ENCODE results near the gene NPEPPS. TPM values are rescaled to one million over a fixed set of nuclear protein-coding genes. Genes with fewer than 3 reads are reported as not detected.
A peak's percentile ranks its signal among the peaks of the same experiment; 100 is the strongest.
"Not testable (repeated sequence)": the region's sequence is repeated elsewhere in the genome, so short reads cannot be mapped to it uniquely, and the experiment has no call there.

Gene NPEPPS, protein sequence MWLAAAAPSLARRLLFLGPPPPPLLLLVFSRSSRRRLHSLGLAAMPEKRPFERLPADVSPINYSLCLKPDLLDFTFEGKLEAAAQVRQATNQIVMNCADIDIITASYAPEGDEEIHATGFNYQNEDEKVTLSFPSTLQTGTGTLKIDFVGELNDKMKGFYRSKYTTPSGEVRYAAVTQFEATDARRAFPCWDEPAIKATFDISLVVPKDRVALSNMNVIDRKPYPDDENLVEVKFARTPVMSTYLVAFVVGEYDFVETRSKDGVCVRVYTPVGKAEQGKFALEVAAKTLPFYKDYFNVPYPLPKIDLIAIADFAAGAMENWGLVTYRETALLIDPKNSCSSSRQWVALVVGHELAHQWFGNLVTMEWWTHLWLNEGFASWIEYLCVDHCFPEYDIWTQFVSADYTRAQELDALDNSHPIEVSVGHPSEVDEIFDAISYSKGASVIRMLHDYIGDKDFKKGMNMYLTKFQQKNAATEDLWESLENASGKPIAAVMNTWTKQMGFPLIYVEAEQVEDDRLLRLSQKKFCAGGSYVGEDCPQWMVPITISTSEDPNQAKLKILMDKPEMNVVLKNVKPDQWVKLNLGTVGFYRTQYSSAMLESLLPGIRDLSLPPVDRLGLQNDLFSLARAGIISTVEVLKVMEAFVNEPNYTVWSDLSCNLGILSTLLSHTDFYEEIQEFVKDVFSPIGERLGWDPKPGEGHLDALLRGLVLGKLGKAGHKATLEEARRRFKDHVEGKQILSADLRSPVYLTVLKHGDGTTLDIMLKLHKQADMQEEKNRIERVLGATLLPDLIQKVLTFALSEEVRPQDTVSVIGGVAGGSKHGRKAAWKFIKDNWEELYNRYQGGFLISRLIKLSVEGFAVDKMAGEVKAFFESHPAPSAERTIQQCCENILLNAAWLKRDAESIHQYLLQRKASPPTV
- total RNA-seq (2021), result 63.4 and 76.4 TPM in 2 replicates
- percentile 70 among the genes with signal in this experiment for Bru-seq, nascent RNA
- BruChase-seq, experiment 1, labeled RNA remaining after a 2-hour chase, result percentile 74 among the genes with signal in this experiment
- percentile 77 among the genes with signal in this experiment for BruChase-seq, experiment 2, labeled RNA remaining after a 6-hour chase
- long read RNA-seq, full-length matches to known transcripts, result 42 of 76 reads
- long read RNA-seq, partial matches to known transcripts, result 14 of 76 reads
- long read RNA-seq, other reads (novel, unspliced or antisense), result 20 of 76 reads

DNA sequence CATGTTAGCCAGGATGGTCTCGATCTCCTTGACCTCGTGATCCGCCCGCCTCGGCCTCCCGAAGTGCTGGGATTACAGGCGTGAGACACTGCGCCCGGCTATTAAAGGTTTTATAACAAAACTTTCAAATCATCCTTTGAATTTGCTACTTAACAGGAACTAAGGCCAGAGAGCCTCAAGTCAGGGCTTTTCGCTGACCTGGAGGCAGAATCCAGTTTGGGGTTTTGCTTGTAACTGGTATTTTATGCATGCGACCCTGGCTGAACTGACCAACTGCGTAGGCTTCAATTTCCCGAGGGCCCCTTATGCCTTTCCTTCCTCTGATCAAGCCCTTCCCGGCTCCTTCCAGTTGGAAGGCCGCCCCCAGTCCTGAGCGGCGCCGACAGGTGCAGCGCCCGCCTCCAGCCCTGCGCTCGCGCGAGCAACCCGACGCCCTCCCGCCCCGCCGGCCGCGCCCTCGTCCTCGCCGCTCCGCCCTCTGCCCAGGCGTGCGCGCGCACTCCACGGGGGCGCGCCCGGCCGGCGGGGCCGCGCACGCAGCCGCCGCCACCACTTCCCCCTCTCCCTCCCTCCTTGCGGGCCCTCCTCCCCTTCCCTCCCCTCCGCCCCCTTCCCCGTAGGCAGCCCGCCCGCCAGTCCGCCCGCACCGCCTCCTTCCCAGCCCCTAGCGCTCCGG, at the start of gene NPEPPS:
NPEPPS (plus strand) TSS at position 552 of the 676 bp plus-strand sequence. CDS start 193 bp downstream, outside the sequence.
- BruUV-seq (replicated peaks); POLR2A ChIA-PET (ENCODE audit: low non-redundant PET); intact Hi-C loops (cut with micrococcal nuclease; ENCODE audit: unreplicated experiment); H3K27me3 ChIP-seq (replicated peaks; ENCODE audit: insufficient read depth, low read depth, low read length, poor library complexity); CTCF ChIA-PET; H3K9me3 ChIP-seq (ENCODE audit: low read depth, low read length, poor library complexity, severe bottlenecking); H3K36me3 ChIP-seq (ENCODE audit: insufficient read depth, low read length, poor library complexity, severe bottlenecking); H3K4me1 ChIP-seq (ENCODE audit: insufficient read depth, low read length, poor library complexity, severe bottlenecking): not testable (repeated sequence)
- peak within 1 kb of the TSS; percentile 50 for H3K27ac ChIP-seq (ENCODE audit: low read depth, low read length, poor library complexity, severe bottlenecking)
- H3K4me3 ChIP-seq (ENCODE audit: low read depth, low read length, poor library complexity, severe bottlenecking), result peak within 1 kb of the TSS; percentile 49
- DNase-seq (ENCODE audit: low spot score), result peak; percentile 85

- H3K27me3 ChIP-seq (replicated peaks; ENCODE audit: insufficient read depth, low read depth, low read length, poor library complexity); DNase-seq (ENCODE audit: low spot score); H3K36me3 ChIP-seq (ENCODE audit: insufficient read depth, low read length, poor library complexity, severe bottlenecking); H3K9me3 ChIP-seq (ENCODE audit: low read depth, low read length, poor library complexity, severe bottlenecking); intact Hi-C loops (cut with micrococcal nuclease; ENCODE audit: unreplicated experiment); H3K4me1 ChIP-seq (ENCODE audit: insufficient read depth, low read length, poor library complexity, severe bottlenecking); CTCF ChIA-PET; POLR2A ChIA-PET (ENCODE audit: low non-redundant PET): not testable (repeated sequence)
- peak overlapping the region; percentile 50 for H3K27ac ChIP-seq (ENCODE audit: low read depth, low read length, poor library complexity, severe bottlenecking)
- peak overlapping the region; percentile 46 for H3K4me3 ChIP-seq (ENCODE audit: low read depth, low read length, poor library complexity, severe bottlenecking)
- BruUV-seq (replicated peaks), result TSS peak; percentile 90
Measured at GRCh38 chr17:47491841-47492212, 39.1 kb upstream of the NPEPPS start.

DNA sequence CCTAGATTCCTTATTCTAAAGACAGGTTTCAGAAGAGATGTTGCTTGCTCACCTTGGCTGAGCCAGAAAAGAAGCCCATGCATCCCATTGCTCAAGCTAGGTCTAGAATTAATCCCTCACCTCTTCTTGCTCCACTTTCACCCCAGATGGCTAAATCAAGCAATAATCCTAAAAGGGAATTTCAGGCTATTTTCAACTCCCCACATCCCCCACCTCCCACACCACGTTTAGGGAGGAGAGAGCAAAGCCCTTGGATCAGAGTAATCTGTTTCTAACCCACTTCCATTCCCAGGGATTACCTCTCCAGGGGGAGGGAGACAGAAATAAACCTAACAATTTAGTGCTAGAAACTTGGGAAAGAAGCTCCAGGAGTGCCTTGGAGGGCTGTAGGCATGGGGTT, 31.8 kb upstream of the NPEPPS start:
- intact Hi-C loops (cut with micrococcal nuclease; ENCODE audit: unreplicated experiment); POLR2A ChIA-PET (ENCODE audit: low non-redundant PET); H3K27ac ChIP-seq (ENCODE audit: low read depth, low read length, poor library complexity, severe bottlenecking): not testable (repeated sequence)

GRCh38 chr17:47499494-47499893, 31.4 kb upstream of the NPEPPS start:
- H3K36me3 ChIP-seq (ENCODE audit: insufficient read depth, low read length, poor library complexity, severe bottlenecking); H3K27ac ChIP-seq (ENCODE audit: low read depth, low read length, poor library complexity, severe bottlenecking); H3K9me3 ChIP-seq (ENCODE audit: low read depth, low read length, poor library complexity, severe bottlenecking); intact Hi-C loops (cut with micrococcal nuclease; ENCODE audit: unreplicated experiment); H3K27me3 ChIP-seq (replicated peaks; ENCODE audit: insufficient read depth, low read depth, low read length, poor library complexity); POLR2A ChIA-PET (ENCODE audit: low non-redundant PET); CTCF ChIA-PET; DNase-seq (ENCODE audit: low spot score); H3K4me1 ChIP-seq (ENCODE audit: insufficient read depth, low read length, poor library complexity, severe bottlenecking); H3K4me3 ChIP-seq (ENCODE audit: low read depth, low read length, poor library complexity, severe bottlenecking); BruUV-seq (replicated peaks): not testable (repeated sequence)

More for the DNA sequence above, 31.8 kb upstream of the NPEPPS start:
- H3K9me3 ChIP-seq (ENCODE audit: low read depth, low read length, poor library complexity, severe bottlenecking); DNase-seq (ENCODE audit: low spot score); H3K27me3 ChIP-seq (replicated peaks; ENCODE audit: insufficient read depth, low read depth, low read length, poor library complexity); H3K4me3 ChIP-seq (ENCODE audit: low read depth, low read length, poor library complexity, severe bottlenecking); H3K4me1 ChIP-seq (ENCODE audit: insufficient read depth, low read length, poor library complexity, severe bottlenecking); H3K36me3 ChIP-seq (ENCODE audit: insufficient read depth, low read length, poor library complexity, severe bottlenecking); BruUV-seq (replicated peaks); CTCF ChIA-PET: not testable (repeated sequence)

All from A673 (cell line).